Measurements from ENCODE around the gene EML1. TPM values are rescaled to one million over a fixed set of nuclear protein-coding genes. Genes with fewer than 3 reads are reported as not detected.
A peak's percentile ranks its signal among the peaks of the same experiment; 100 is the strongest.

Gene EML1
- total RNA-seq, 6 experiments from 2014 or later, result 3.3 to 6.8 (median 4.5) TPM

GRCh38 chr14:99805757-99806439, 12.7 kb downstream of the EML1 start:
- H3K4me3 ChIP-seq, result no peak overlapping the region
- no peak for ATAC-seq
- WGBS (ENCODE audit: insufficient coverage, low coverage, low lambda C conversion rate, missing lambda C conversion rate), result 79% methylated on average over 9 of the region's 12 CpGs
- no peaks in the 10 kb centered on the region for H3K27me3 ChIP-seq
- H3K4me1 ChIP-seq, result no peaks in the 10 kb centered on the region
- no peaks in the 10 kb centered on the region for H3K9me3 ChIP-seq
- intact Hi-C loops (cut with DNase I), result no loop called here
- no peaks in the 10 kb centered on the region for H3K36me3 ChIP-seq
- no peak overlapping the region for H3K27ac ChIP-seq
- TF ChIP-seq, protein P1, sequence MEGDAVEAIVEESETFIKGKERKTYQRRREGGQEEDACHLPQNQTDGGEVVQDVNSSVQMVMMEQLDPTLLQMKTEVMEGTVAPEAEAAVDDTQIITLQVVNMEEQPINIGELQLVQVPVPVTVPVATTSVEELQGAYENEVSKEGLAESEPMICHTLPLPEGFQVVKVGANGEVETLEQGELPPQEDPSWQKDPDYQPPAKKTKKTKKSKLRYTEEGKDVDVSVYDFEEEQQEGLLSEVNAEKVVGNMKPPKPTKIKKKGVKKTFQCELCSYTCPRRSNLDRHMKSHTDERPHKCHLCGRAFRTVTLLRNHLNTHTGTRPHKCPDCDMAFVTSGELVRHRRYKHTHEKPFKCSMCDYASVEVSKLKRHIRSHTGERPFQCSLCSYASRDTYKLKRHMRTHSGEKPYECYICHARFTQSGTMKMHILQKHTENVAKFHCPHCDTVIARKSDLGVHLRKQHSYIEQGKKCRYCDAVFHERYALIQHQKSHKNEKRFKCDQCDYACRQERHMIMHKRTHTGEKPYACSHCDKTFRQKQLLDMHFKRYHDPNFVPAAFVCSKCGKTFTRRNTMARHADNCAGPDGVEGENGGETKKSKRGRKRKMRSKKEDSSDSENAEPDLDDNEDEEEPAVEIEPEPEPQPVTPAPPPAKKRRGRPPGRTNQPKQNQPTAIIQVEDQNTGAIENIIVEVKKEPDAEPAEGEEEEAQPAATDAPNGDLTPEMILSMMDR (IDR thresholded peaks at IDR 0.05), result no peak
- TF ChIP-seq POLR2A (IDR thresholded peaks at IDR 0.05), result no peak
- no peak for DNase-seq

- 75% methylated on average over 10 of the region's 10 CpGs for WGBS (ENCODE audit: insufficient coverage, low coverage, low lambda C conversion rate, missing lambda C conversion rate)
- Histone ChIP-seq H3K4me1 (no peaks in the 10 kb centered on the region), H3K4me3 (no peak overlapping the region), H3K27me3 (no peaks in the 10 kb centered on the region), H3K27ac (no peak overlapping the region), H3K9me3 (no peaks in the 10 kb centered on the region), H3K36me3 (no peaks in the 10 kb centered on the region)
- intact Hi-C loops (cut with DNase I), result no loop called here
- no peak for DNase-seq
- ATAC-seq, result no peak
- no peak for TF ChIP-seq POLR2A (IDR thresholded peaks at IDR 0.05)
- TF ChIP-seq, protein P1 (IDR thresholded peaks at IDR 0.05), result no peak
Measured at GRCh38 chr14:99806836-99807235, 13.6 kb downstream of the EML1 start.

GRCh38 chr14:99807413-99808153, 14.4 kb downstream of the EML1 start:
- no peak overlapping the region for H3K4me3 ChIP-seq
- whole genome bisulfite sequencing (ENCODE audit: insufficient coverage, low coverage, low lambda C conversion rate, missing lambda C conversion rate), result 53% methylated on average over 6 of the region's 10 CpGs
- no peaks in the 10 kb centered on the region for H3K27me3 ChIP-seq
- no peaks in the 10 kb centered on the region for H3K36me3 ChIP-seq
- DNase-seq (no peak), ATAC-seq (peak in 1 of 4 donors; percentile 20)
- TF ChIP-seq POLR2A (IDR thresholded peaks at IDR 0.05), result no peak
- TF ChIP-seq, protein P1 (IDR thresholded peaks at IDR 0.05), result no peak
- H3K9me3 ChIP-seq, result no peaks in the 10 kb centered on the region
- H3K4me1 ChIP-seq, result no peaks in the 10 kb centered on the region
- H3K27ac ChIP-seq, result no peak overlapping the region
- intact Hi-C loops (cut with DNase I), result no loop called here

DNA sequence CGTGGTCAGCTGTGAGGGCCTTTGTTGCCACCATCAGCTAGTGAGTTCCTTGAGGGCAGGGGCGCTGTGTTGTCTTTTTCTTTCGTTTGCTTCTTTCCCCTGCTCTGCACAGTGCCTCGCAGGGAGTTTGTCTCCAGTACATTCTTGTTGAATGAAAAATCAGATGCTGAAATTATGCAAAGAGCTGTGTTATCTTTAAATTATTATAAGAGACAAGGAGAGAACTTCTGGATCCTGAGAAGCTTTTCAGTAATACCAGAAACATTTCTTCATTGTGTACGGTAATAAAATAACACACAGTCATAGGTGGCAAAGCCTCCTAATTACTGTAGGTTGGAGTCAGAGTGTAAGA, 14.9 kb downstream of the EML1 start:
- H3K27me3 ChIP-seq, result no peaks in the 10 kb centered on the region
- DNase-seq, result no peak
- no peak overlapping the region for H3K4me3 ChIP-seq
- no peak for TF ChIP-seq POLR2A (IDR thresholded peaks at IDR 0.05)
- TF ChIP-seq, protein P1 (IDR thresholded peaks at IDR 0.05), result no peak
- no peak for ATAC-seq
- no peaks in the 10 kb centered on the region for H3K4me1 ChIP-seq
- intact Hi-C loops (cut with DNase I), result no loop called here
- no peak overlapping the region for H3K27ac ChIP-seq
- no peaks in the 10 kb centered on the region for H3K36me3 ChIP-seq
- 80% methylated on average over 5 of the region's 5 CpGs for WGBS (ENCODE audit: insufficient coverage, low coverage, low lambda C conversion rate, missing lambda C conversion rate)
- H3K9me3 ChIP-seq, result no peaks in the 10 kb centered on the region

All from right lobe of liver (tissue), 6 donors.